HEK293T (cell line): Measurements from ENCODE around the gene PLEKHA5.

Experiments used
- ARNT ChIP-seq: fragments of 450-650 bp; IDR thresholded peaks from 2 replicates; pipeline ENCODE4 v1.6.1; 2017; ENCODE audit warnings: mild to moderate bottlenecking
- BHLHE40 ChIP-seq: fragments of 450-650 bp; IDR thresholded peaks from 2 replicates; pipeline ENCODE4 v1.6.1; 2016; ENCODE audit warnings: mild to moderate bottlenecking, moderate library complexity, borderline replicate concordance
- ELF4 ChIP-seq: fragments of 450-650 bp; IDR thresholded peaks from 2 replicates; pipeline ENCODE4 v1.6.1; 2017; ENCODE audit warnings: antibody characterized with exemption
- FOXK2 ChIP-seq: fragments of 450-650 bp; IDR thresholded peaks from 2 replicates; pipeline ENCODE4 v1.6.1; 2016; ENCODE audit warnings: mild to moderate bottlenecking
- FOXM1 ChIP-seq: fragments of 450-650 bp; IDR thresholded peaks from 2 replicates; pipeline ENCODE4 v1.6.1; 2017; ENCODE audit warnings: mild to moderate bottlenecking, borderline replicate concordance
- L3MBTL2 ChIP-seq: fragments of 450-650 bp; conservative IDR thresholded peaks from 2 replicates; pipeline ENCODE4 v1.6.1; 2016; ENCODE audit warnings: mild to moderate bottlenecking
- SUZ12 ChIP-seq: fragments of 450-650 bp; IDR thresholded peaks from 2 replicates; pipeline ENCODE4 v1.6.1; 2016; ENCODE audit warnings: mild to moderate bottlenecking
- ZNF384 ChIP-seq: fragments of 450-650 bp; IDR thresholded peaks from 2 replicates; pipeline ENCODE4 v1.6.1; 2016

- TF ChIP-seq ELF4 (no peak), SUZ12 (no peak), FOXM1 (no peak), ARNT (no peak), ZNF384 (no peak), BHLHE40 (no peak), FOXK2 (no peak), L3MBTL2 (no peak)
Observed at GRCh38 chr12:19110221-19110940, 19.2 kb upstream of the PLEKHA5 start.
